HepG2 (cell line): ENCODE data around the gene GAL3ST2. TPM values are rescaled to one million over a fixed set of nuclear protein-coding genes. Genes with fewer than 3 reads are reported as not detected.

Source experiments
- HOXA5 ChIP-seq: sonication (generic); formaldehyde crosslinking; IDR thresholded peaks from 2 replicates; pipeline ENCODE4 v1.4.0; 2020; ENCODE audit warnings: missing genetic modification reagents
- KLF12 ChIP-seq: sonication (generic); formaldehyde crosslinking; IDR thresholded peaks from 2 replicates; pipeline ENCODE4 v1.4.0; 2020; ENCODE audit warnings: missing genetic modification reagents, borderline replicate concordance
- POLR2A ChIP-seq, 2 experiments: IDR thresholded peaks; 2 replicates each; pipeline ENCODE4 v1.6.1; 2011; ENCODE audit warnings: low read depth in 2 of 2, low read length in 2 of 2, mild to moderate bottlenecking in 1 of 2, moderate library complexity in 1 of 2; ENCODE audit not compliant: insufficient read depth in 1 of 2
- RARA ChIP-seq: IDR thresholded peaks from 2 replicates; pipeline ENCODE4 v1.6.1; 2016; ENCODE audit warnings: missing genetic modification reagents, missing compliant biosample characterization
- RBFOX2 ChIP-seq: fragments of 200-400 bp; formaldehyde crosslinking; IDR thresholded peaks from 2 replicates; pipeline ENCODE4 v1.6.1; 2017; ENCODE audit warnings: low read depth, mild to moderate bottlenecking, low read length
- RCOR2 ChIP-seq: IDR thresholded peaks from 2 replicates; pipeline ENCODE4 v1.6.1; 2016; ENCODE audit warnings: missing biosample characterization, missing genetic modification reagents
- SIX1 ChIP-seq: sonication (generic); formaldehyde crosslinking; IDR thresholded peaks from 2 replicates; pipeline ENCODE4 v1.4.0; 2020; ENCODE audit warnings: missing genetic modification reagents, borderline replicate concordance
- SMC3 ChIP-seq: IDR thresholded peaks from 2 replicates; pipeline ENCODE4 v1.6.1; 2011; ENCODE audit warnings: low read length, improper control_type of control experiment
- SRY ChIP-seq: sonication (generic); formaldehyde crosslinking; IDR thresholded peaks from 2 replicates; pipeline ENCODE4 v1.8.0; 2022; ENCODE audit warnings: mild to moderate bottlenecking, missing genetic modification reagents
- THAP8 ChIP-seq: sonication (generic); formaldehyde crosslinking; IDR thresholded peaks from 2 replicates; pipeline ENCODE4 v1.5.1; 2020; ENCODE audit warnings: missing genetic modification reagents, mild to moderate bottlenecking, borderline replicate concordance
- ZBTB26 ChIP-seq: IDR thresholded peaks from 2 replicates; pipeline ENCODE4 v1.6.1; 2016; ENCODE audit warnings: missing compliant biosample characterization, missing genetic modification reagents, borderline replicate concordance
- ZNF501 ChIP-seq: sonication (generic); formaldehyde crosslinking; IDR thresholded peaks from 2 replicates; pipeline ENCODE4 v1.5.1; 2020; ENCODE audit warnings: mild to moderate bottlenecking, moderate library complexity, missing genetic modification reagents
- ZNF530 ChIP-seq: sonication (generic); formaldehyde crosslinking; IDR thresholded peaks from 2 replicates; pipeline ENCODE4 v1.5.0; 2020; ENCODE audit warnings: low read depth, mild to moderate bottlenecking, missing genetic modification reagents
- ZNF660 ChIP-seq: sonication (generic); formaldehyde crosslinking; IDR thresholded peaks from 2 replicates; pipeline ENCODE4 v1.5.1; 2020; ENCODE audit warnings: mild to moderate bottlenecking, low read depth, missing genetic modification reagents, borderline replicate concordance
- ZNF710 ChIP-seq: sonication (generic); formaldehyde crosslinking; IDR thresholded peaks from 2 replicates; pipeline ENCODE4 v1.5.0; 2020; ENCODE audit warnings: mild to moderate bottlenecking, missing genetic modification reagents, borderline replicate concordance
- ZNF740 ChIP-seq: sonication (generic); formaldehyde crosslinking; IDR thresholded peaks from 2 replicates; pipeline ENCODE4 v1.4.0; 2020; ENCODE audit warnings: missing genetic modification reagents
- ZNF770 ChIP-seq: sonication (generic); formaldehyde crosslinking; IDR thresholded peaks from 2 replicates; pipeline ENCODE4 v1.5.0; 2020; ENCODE audit warnings: mild to moderate bottlenecking, missing genetic modification reagents
- ZNF776 ChIP-seq: sonication (generic); formaldehyde crosslinking; IDR thresholded peaks from 2 replicates; pipeline ENCODE4 v1.4.0; 2020; ENCODE audit warnings: mild to moderate bottlenecking, missing genetic modification reagents
- ZSCAN25 ChIP-seq: sonication (generic); formaldehyde crosslinking; IDR thresholded peaks from 2 replicates; pipeline ENCODE4 v1.8.0; 2022; ENCODE audit warnings: mild to moderate bottlenecking, missing genetic modification reagents
- ZZZ3 ChIP-seq: sonication (generic); formaldehyde crosslinking; IDR thresholded peaks from 2 replicates; pipeline ENCODE4 v1.4.0; 2020; ENCODE audit warnings: missing genetic modification reagents, mild to moderate bottlenecking, borderline replicate concordance
- polyA plus RNA-seq, 8 experiments: library from polyadenylated mRNA; depleted of rRNA in 3 of 8; stranded (reverse) in 7 of 8; unstranded in 1 of 8; fragments of >200 nt; fragmentation: Illumina TruSeq in 4 of 8; extraction: Trizol in 4 of 8; gene quantifications; 2 replicates each; pipeline versions ENCODE4 v1.2.1 to v1.2.3, GENCODE V29; 2011 to 2016; ENCODE audit warnings: low read depth in 4 of 8, missing spikeins in 1 of 8, mixed read lengths in 1 of 8; ENCODE audit not compliant: insufficient read depth in 1 of 8
- total RNA-seq, 5 experiments: library from RNA; depleted of rRNA; stranded (reverse); fragments of >200 nt; fragmentation: Illumina TruSeq; extraction: Trizol; gene quantifications; 2 replicates each; pipeline ENCODE4 v1.2.3, GENCODE V29; 2016; ENCODE audit warnings: low read depth in 1 of 5

Gene GAL3ST2
- total and polyA plus RNA-seq, 2 of the 13 experiments (the other 11 are each of a cell fraction or from before 2014, with no cell fraction given) = 0.17 to 0.20 TPM

- TF ChIP-seq RCOR2 (CRISPR knock-in tag) (no peak), ZBTB26 (CRISPR knock-in tag) (peak; percentile 64), ZSCAN25 (peak; percentile 98), KLF12 (no peak), ZNF770 (CRISPR knock-in tag) (no peak), ZNF501 (CRISPR knock-in tag) (peak; percentile 33; the same call in 1 of the 2 replicates), SMC3 (no peak), POLR2A (IDR thresholded peaks at IDR 0.05; ENCODE audit: insufficient read depth in 1 of 2, low read depth in 2 of 2, low read length in 2 of 2) (peak in 1 of 2 experiments; percentile 89; a peak in 2 of 4 replicates), THAP8 (CRISPR knock-in tag) (0 out of 2 replicates have a peak, but pooled peaks have one; percentile 19), SRY (CRISPR knock-in tag) (peak; percentile 80), RBFOX2 (peak; percentile 94), ZNF776 (CRISPR knock-in tag) (peak; percentile 52; the same call in 1 of the 2 replicates), HOXA5 (CRISPR knock-in tag) (0 out of 2 replicates have a peak, but pooled peaks have one; percentile 32), ZNF530 (CRISPR knock-in tag) (peak; percentile 94; the same call in 1 of the 2 replicates), ZNF740 (CRISPR knock-in tag) (peak; percentile 37; the same call in 1 of the 2 replicates), ZZZ3 (CRISPR knock-in tag) (no peak), ZNF660 (CRISPR knock-in tag) (no peak; the same call in 1 of the 2 replicates), ZNF710 (no peak), RARA (CRISPR knock-in tag) (peak; percentile 40), SIX1 (CRISPR knock-in tag) (peak; percentile 85)
Observed at GRCh38 chr2:241771286-241772062, 5.1 kb upstream of the GAL3ST2 start (continued).
